Astrocyte of the hippocampus (primary cell): Measurements from ENCODE around the gene RXFP3.

ENCODE experiments used
- DNase-seq: peaks from one replicate; pipeline ENCODE4 v3.0.0; 2011; ENCODE audit warnings: low read depth, low spot score

The RXFP3 gene

GRCh38 chr5:33980030-33980429 lies 43.8 kb downstream of the RXFP3 start:
- no peak for DNase-seq

DNA sequence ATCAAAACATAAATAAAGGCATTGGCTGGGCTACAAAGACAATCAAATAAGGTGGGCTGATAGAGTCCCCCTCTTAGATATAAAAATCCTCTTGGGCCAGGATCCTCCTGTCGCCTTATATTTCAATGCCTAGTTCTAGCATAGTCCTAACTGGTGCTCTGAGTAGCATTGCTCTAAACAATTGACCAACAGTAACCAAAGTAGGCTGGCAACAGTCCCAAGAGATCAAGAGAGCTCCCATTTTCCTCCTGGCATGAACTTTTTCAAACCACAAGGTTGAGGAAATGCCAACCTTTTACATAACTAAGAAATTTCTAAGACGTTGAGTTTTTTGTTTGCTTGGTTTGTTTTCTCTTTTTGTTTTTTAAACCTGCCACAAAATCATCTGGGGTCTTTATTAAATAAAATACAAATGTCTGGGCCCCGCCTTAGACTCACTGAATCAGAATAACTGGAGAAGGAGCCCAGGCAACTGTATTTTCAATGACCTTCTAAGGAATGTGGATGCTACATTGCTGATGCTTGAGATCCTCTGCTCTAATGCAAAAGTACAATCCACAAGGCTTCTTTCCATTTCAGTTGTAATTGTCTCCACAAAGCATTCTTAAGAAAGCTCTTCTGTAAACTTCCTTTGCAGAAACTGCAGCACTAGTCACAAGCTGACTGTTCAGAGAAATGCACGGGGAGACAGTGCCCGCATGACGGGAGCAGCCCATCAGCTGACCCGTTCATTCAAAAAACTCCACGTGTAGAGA lies 45.4 kb downstream of the RXFP3 start:
- DNase-seq = peak; percentile 74

GRCh38 chr5:33984178-33984577 lies 48.0 kb downstream of the RXFP3 start:
- DNase-seq = no peak

DNA sequence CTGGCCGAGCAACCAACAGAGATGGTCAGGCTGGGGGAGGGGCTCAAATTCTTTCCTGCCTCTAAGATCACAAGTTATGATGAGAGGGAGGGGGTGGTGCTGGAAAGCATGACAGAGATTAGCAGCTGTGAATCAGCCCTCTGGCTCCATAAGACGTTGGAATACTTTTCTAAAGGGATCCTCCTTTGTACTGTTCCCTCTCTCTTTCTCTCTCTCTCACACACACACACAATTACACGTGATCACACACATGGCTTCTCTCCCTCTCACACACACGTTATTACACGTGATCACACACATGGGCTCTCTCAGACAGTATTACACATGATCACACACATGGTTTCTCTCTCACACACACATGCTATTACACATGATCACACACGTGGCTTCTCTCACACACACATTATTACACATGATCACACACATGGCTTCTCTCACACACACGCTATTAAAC lies 48.5 kb downstream of the RXFP3 start, which contains the start of gene SLC45A2:
SLC45A2 (minus strand) TSS at position 23 of the 454 bp plus-strand sequence. CDS start 110 bp downstream, outside the sequence.
- DNase-seq = peak; percentile 39

GRCh38 chr5:33985447-33985846 lies 49.3 kb downstream of the RXFP3 start:
- DNase-seq = no peak
